H1 (cell line): ENCODE data around the gene DARS2. TPM values are rescaled to one million over a fixed set of nuclear protein-coding genes. Genes with fewer than 3 reads are reported as not detected.

Experiments
- CTCF ChIA-PET: fragments of 300-600 bp; sonication (Branson Sonifier 250); formaldehyde crosslinking; loops from one replicate; lab custom pipeline; 2021; ENCODE audit not compliant: partially characterized antibody; lab: Charles Lee
- POLR2A ChIA-PET: fragments of 300-600 bp; sonication (Branson Sonifier 250); formaldehyde crosslinking; loops from one replicate; lab custom pipeline; 2021; ENCODE audit warnings: inconsistent platforms; ENCODE audit not compliant: partially characterized antibody; lab: Charles Lee
- DNase-seq, 2 experiments: peaks; one replicate each; pipeline versions ENCODE4 v3.0.0 to v3.0.0-alpha.2; 2010 to 2022; ENCODE audit warnings: low spot score in 2 of 2, low read depth in 1 of 2, mixed read lengths in 1 of 2
- FAIRE-seq: peaks from 2 replicates; lab custom pipeline; 2011; peaks lifted over from hg19 to GRCh38; lab: Jason Lieb, UNC
- H2AFZ ChIP-seq: 2 replicates; pipeline ENCODE4 v1.8.1; 2012; ENCODE audit warnings: low read length, inconsistent platforms
- H2AK5ac ChIP-seq: 2 replicates; pipeline ENCODE4 v1.6.1; 2013; ENCODE audit warnings: low read depth, low read length
- H2BK120ac ChIP-seq: replicated peaks from 2 replicates; pipeline ENCODE3; 2013; ENCODE audit warnings: low read depth, low read length, inconsistent platforms
- H2BK12ac ChIP-seq: 2 replicates; pipeline ENCODE4 v1.6.1; 2013; ENCODE audit warnings: low read depth, low read length
- H2BK15ac ChIP-seq: 2 replicates; pipeline ENCODE4 v1.6.1; 2013; ENCODE audit warnings: low read length
- H2BK20ac ChIP-seq: 2 replicates; pipeline ENCODE4 v1.6.1; 2013; ENCODE audit warnings: low read length
- H2BK5ac ChIP-seq: 2 replicates; pipeline ENCODE4 v1.6.1; 2013; ENCODE audit warnings: low read depth, low read length
- H3K14ac ChIP-seq: 2 replicates; pipeline ENCODE4 v1.6.1; 2013; ENCODE audit warnings: inconsistent platforms; ENCODE audit not compliant: insufficient read length
- H3K18ac ChIP-seq: 2 replicates; pipeline ENCODE4 v1.6.1; 2013; ENCODE audit warnings: low read length; ENCODE audit errors: extremely low read depth
- H3K23ac ChIP-seq: 2 replicates; pipeline ENCODE4 v1.6.1; 2013; ENCODE audit warnings: inconsistent platforms; ENCODE audit not compliant: insufficient read length
- H3K23me2 ChIP-seq: 2 replicates; pipeline ENCODE4 v1.6.1; 2013; ENCODE audit warnings: low read depth, low read length
- H3K27ac ChIP-seq: 2 replicates; pipeline ENCODE4 v1.6.1; 2011; ENCODE audit warnings: low read depth, low read length, inconsistent platforms
- H3K27me3 ChIP-seq, 4 experiments: replicated peaks in 1 of 4; 1 replicate in 1 of 4; 2 replicates in 3 of 4; pipeline versions ENCODE4 v1.6.1 to v1.8.1; 2011 to 2013; ENCODE audit warnings: low read length in 3 of 4, mild to moderate bottlenecking in 3 of 4, inconsistent platforms in 2 of 4, mixed read lengths in 2 of 4, moderate library complexity in 1 of 4; ENCODE audit not compliant: control insufficient read depth in 3 of 4, insufficient read depth in 3 of 4; ENCODE audit errors: extremely low read depth in 1 of 4
- H3K36me3 ChIP-seq, 4 experiments: 2 replicates each; pipeline versions ENCODE4 v1.6.1 to v1.8.1; 2011 to 2013; ENCODE audit warnings: mild to moderate bottlenecking in 4 of 4, low read length in 3 of 4, moderate library complexity in 2 of 4, control low read depth in 1 of 4, inconsistent platforms in 1 of 4; ENCODE audit not compliant: insufficient read depth in 4 of 4, control insufficient read depth in 2 of 4
- H3K4ac ChIP-seq: replicated peaks from 2 replicates; pipeline ENCODE3; 2013; ENCODE audit warnings: low read length, low read depth, mixed read lengths, inconsistent platforms; ENCODE audit not compliant: insufficient read length
- H3K4me1 ChIP-seq, 4 experiments: replicated peaks in 1 of 4; 1 replicate in 1 of 4; 2 replicates in 3 of 4; pipeline versions ENCODE4 v1.6.1 to v1.8.1; 2011 to 2013; ENCODE audit warnings: low read length in 3 of 4, inconsistent platforms in 2 of 4, mixed read lengths in 1 of 4; ENCODE audit not compliant: insufficient read depth in 4 of 4, control insufficient read depth in 3 of 4
- H3K4me2 ChIP-seq, 2 experiments: 2 replicates each; pipeline versions ENCODE4 v1.6.1 to v1.8.1; 2011 to 2013; ENCODE audit warnings: low read depth in 2 of 2, low read length in 2 of 2, control low read depth in 1 of 2, inconsistent platforms in 1 of 2, mild to moderate bottlenecking in 1 of 2; ENCODE audit not compliant: insufficient read depth in 1 of 2
- H3K4me3 ChIP-seq, 4 experiments: fragments of 200-600, 300-600 bp in 1 of 4; sonication (generic), shearing (Covaris generic), sonication (Bioruptor Twin) in 1 of 4; 2 replicates each; pipeline versions ENCODE4 v1.5.1 to v1.8.1; 2011 to 2016; ENCODE audit warnings: low read length in 4 of 4, low read depth in 3 of 4, control low read depth in 2 of 4, inconsistent platforms in 2 of 4, mild to moderate bottlenecking in 2 of 4, mixed read lengths in 1 of 4, moderate library complexity in 1 of 4; ENCODE audit not compliant: insufficient read depth in 2 of 4; ENCODE audit errors: extremely low read depth in 1 of 4
- H3K56ac ChIP-seq: replicated peaks from 2 replicates; pipeline ENCODE3; 2013; ENCODE audit warnings: low read depth, mild to moderate bottlenecking, mixed read lengths, low read length, inconsistent platforms; ENCODE audit not compliant: insufficient read length
- H3K79me1 ChIP-seq: 2 replicates; pipeline ENCODE4 v1.6.1; 2013; ENCODE audit warnings: low read depth, low read length, control low read depth
- H3K79me2 ChIP-seq, 2 experiments: 2 replicates each; pipeline versions ENCODE4 v1.6.1 to v1.8.1; 2012 to 2013; ENCODE audit warnings: low read length in 2 of 2, mild to moderate bottlenecking in 2 of 2, inconsistent platforms in 1 of 2; ENCODE audit not compliant: insufficient read depth in 2 of 2, control insufficient read depth in 1 of 2
- H3K9ac ChIP-seq, 4 experiments: replicated peaks in 1 of 4; 1 replicate in 1 of 4; 2 replicates in 3 of 4; pipeline versions ENCODE4 v1.6.1 to v1.8.1; 2011 to 2013; ENCODE audit warnings: low read depth in 3 of 4, low read length in 3 of 4, control low read depth in 2 of 4, mild to moderate bottlenecking in 2 of 4, moderate library complexity in 2 of 4, inconsistent platforms in 1 of 4; ENCODE audit errors: extremely low read depth in 1 of 4
- H3K9me3 ChIP-seq, 2 experiments: 2 replicates each; pipeline versions ENCODE4 v1.6.1 to v1.8.1; 2012 to 2013; ENCODE audit warnings: mild to moderate bottlenecking in 2 of 2, moderate library complexity in 2 of 2, control low read depth in 1 of 2, inconsistent platforms in 1 of 2, low read depth in 1 of 2, low read length in 1 of 2, mixed read lengths in 1 of 2; ENCODE audit not compliant: insufficient read depth in 2 of 2
- H4K20me1 ChIP-seq, 2 experiments: replicated peaks in 1 of 2; 2 replicates each; pipeline versions ENCODE3 to v1.8.1; 2011 to 2013; ENCODE audit warnings: inconsistent platforms in 2 of 2, low read length in 2 of 2, mild to moderate bottlenecking in 1 of 2; ENCODE audit not compliant: insufficient read depth in 2 of 2, control insufficient read depth in 1 of 2
- H4K5ac ChIP-seq: 2 replicates; pipeline ENCODE4 v1.6.1; 2013; ENCODE audit warnings: low read length, low read depth, mixed read lengths, inconsistent platforms; ENCODE audit not compliant: insufficient read length
- H4K8ac ChIP-seq: 2 replicates; pipeline ENCODE4 v1.8.0; 2013; ENCODE audit warnings: mild to moderate bottlenecking, moderate library complexity, low read length, inconsistent platforms; ENCODE audit not compliant: insufficient read depth; ENCODE audit errors: extremely low read depth
- H4K91ac ChIP-seq: replicated peaks from 2 replicates; pipeline ENCODE3; 2013; ENCODE audit warnings: low read length, mixed read lengths, inconsistent platforms; ENCODE audit not compliant: insufficient read length
- ATF2 ChIP-seq: IDR thresholded peaks from 2 replicates; pipeline ENCODE4 v1.6.1; 2012; ENCODE audit warnings: low read length, inconsistent platforms
- CHD2 ChIP-seq: IDR thresholded peaks from 2 replicates; pipeline ENCODE4 v1.6.1; 2012; ENCODE audit warnings: low read length, improper control_type of control experiment
- FOSL1 ChIP-seq: IDR thresholded peaks from 2 replicates; pipeline ENCODE4 v1.6.1; 2011; ENCODE audit warnings: mild to moderate bottlenecking, low read depth, low read length, moderate library complexity; ENCODE audit not compliant: insufficient read depth
- GTF2F1 ChIP-seq: IDR thresholded peaks from 2 replicates; pipeline ENCODE4 v1.6.1; 2012; ENCODE audit warnings: low read depth, low read length, improper control_type of control experiment, borderline replicate concordance
- SIN3A ChIP-seq, 2 experiments: IDR thresholded peaks in 1 of 2; conservative IDR thresholded peaks in 1 of 2; 2 replicates each; pipeline ENCODE4 v1.6.1; 2011 to 2012; ENCODE audit warnings: low read length in 2 of 2, improper control_type of control experiment in 1 of 2, low read depth in 1 of 2, mild to moderate bottlenecking in 1 of 2
- WGBS, 2 experiments: shearing (Covaris generic) in 1 of 2; methylation state at CpG; one replicate each; pipeline versions ENCODE4 v1.1.6 to v1.1.7; 2013 to 2015; ENCODE audit warnings: low lambda C conversion rate in 2 of 2, mixed read lengths in 2 of 2, inconsistent platforms in 1 of 2, low coverage in 1 of 2, missing lambda C conversion rate in 1 of 2; ENCODE audit not compliant: insufficient replicate concordance in 2 of 2, insufficient coverage in 1 of 2, insufficient read length in 1 of 2; ENCODE audit errors: extremely low coverage in 1 of 2, missing lambda C conversion rate in 1 of 2; 5-methylcytosine and 5-hydroxymethylcytosine counted together
- polyA plus RNA-seq, 7 experiments: library from polyadenylated mRNA; depleted of rRNA in 3 of 7; stranded (reverse) in 5 of 7; unstranded in 2 of 7; fragments of >200 nt in 5 of 7; fragments of 200-250 nt in 2 of 7; gene quantifications; 1 replicate in 5 of 7; 2 replicates in 1 of 7; 4 replicates in 1 of 7; pipeline versions ENCODE4 v1.2.1 to v1.2.3, GENCODE V29; 2011 to 2013; ENCODE audit warnings: missing spikeins in 2 of 7, mixed read lengths in 2 of 7
- total RNA-seq: library from RNA; stranded (reverse); fragmentation: NEBNext Ultra II Directional; extraction: Animal tissue kit (Norgen Biotek cat#: 25700); gene quantifications from 2 replicates; pipeline ENCODE4 v1.2.1, GENCODE V29; 2021
- TF ChIP-seq, protein P1 (sequence below), 3 experiments: IDR thresholded peaks; 1 replicate in 2 of 3; 2 replicates in 1 of 3; pipeline versions ENCODE4 v1.5.1 to v1.6.1; 2011; ENCODE audit warnings: low read length in 3 of 3, mild to moderate bottlenecking in 3 of 3, inconsistent platforms in 2 of 3, low read depth in 1 of 3, moderate library complexity in 1 of 3; ENCODE audit not compliant: insufficient read depth in 1 of 3; ENCODE audit errors: control extremely low read depth in 1 of 3
- TF ChIP-seq, protein P2 (sequence below): IDR thresholded peaks from 2 replicates; pipeline ENCODE4 v1.6.1; 2011; ENCODE audit warnings: low read length, improper control_type of control experiment

Gene DARS2
- total and polyA plus RNA-seq, 2 of the 8 experiments (the other 6 are each of a cell fraction or from before 2014, with no cell fraction given): 21.0 to 35.2 TPM

GRCh38 chr1:173900427-173900826 is 76.0 kb downstream of the DARS2 start:
- Histone ChIP-seq H3K9me3 (no peaks in the 10 kb centered on the region), H4K20me1 (no peaks in the 10 kb centered on the region), H3K36me3 (no peaks in the 10 kb centered on the region), H3K9ac (no peak overlapping the region), H3K18ac (no peak overlapping the region), H3K4ac (no peak overlapping the region), H4K8ac (no peak overlapping the region), H2AK5ac (no peak overlapping the region), H2BK15ac (no peak overlapping the region), H3K23ac (no peak overlapping the region), H3K27ac (no peak overlapping the region), H4K91ac (no peak overlapping the region), H3K4me3 (no peak overlapping the region), H2BK120ac (no peak overlapping the region), H3K27me3 (no peaks in the 10 kb centered on the region), H3K14ac (no peak overlapping the region), H4K5ac (no peak overlapping the region), H2BK12ac (no peak overlapping the region), H3K23me2 (no peaks in the 10 kb centered on the region), H2BK5ac (no peak overlapping the region), H3K4me1 (peaks cover 0 to 14% (median 2%) of the 10 kb centered on the region in 4 experiments; a peak in 4 of 7 replicates), H3K79me1 (peaks cover 2% of the 10 kb centered on the region; the same call in 1 of the 2 replicates), H2BK20ac (no peak overlapping the region), H3K4me2 (peak overlapping the region in 1 of 2 experiments; percentile 10; a peak in 1 of 4 replicates), H2AFZ (no peak overlapping the region), H3K79me2 (no peaks in the 10 kb centered on the region), H3K56ac (no peak overlapping the region)
- WGBS, 2 experiments: 79% methylated on average over 2 of the region's 2 CpGs; no CpG with 5 or more reads in 1 of the 2 experiments
- POLR2A ChIA-PET: interaction anchor here (1.6 kb wide), 1 partner anchor 35 kb away, joined by 3 read pairs; no protein-coding TSS in a partner anchor
- TF ChIP-seq SIN3A (conservative IDR thresholded peaks at IDR 0.05 in 1 of 2, IDR thresholded peaks at IDR 0.05 in 1 of 2; ENCODE audit: low read depth in 1 of 2, low read length in 2 of 2) (no peak), FOSL1 (no peak), GTF2F1 (no peak), ATF2 (no peak), CHD2 (no peak)
- TF ChIP-seq, protein P1, sequence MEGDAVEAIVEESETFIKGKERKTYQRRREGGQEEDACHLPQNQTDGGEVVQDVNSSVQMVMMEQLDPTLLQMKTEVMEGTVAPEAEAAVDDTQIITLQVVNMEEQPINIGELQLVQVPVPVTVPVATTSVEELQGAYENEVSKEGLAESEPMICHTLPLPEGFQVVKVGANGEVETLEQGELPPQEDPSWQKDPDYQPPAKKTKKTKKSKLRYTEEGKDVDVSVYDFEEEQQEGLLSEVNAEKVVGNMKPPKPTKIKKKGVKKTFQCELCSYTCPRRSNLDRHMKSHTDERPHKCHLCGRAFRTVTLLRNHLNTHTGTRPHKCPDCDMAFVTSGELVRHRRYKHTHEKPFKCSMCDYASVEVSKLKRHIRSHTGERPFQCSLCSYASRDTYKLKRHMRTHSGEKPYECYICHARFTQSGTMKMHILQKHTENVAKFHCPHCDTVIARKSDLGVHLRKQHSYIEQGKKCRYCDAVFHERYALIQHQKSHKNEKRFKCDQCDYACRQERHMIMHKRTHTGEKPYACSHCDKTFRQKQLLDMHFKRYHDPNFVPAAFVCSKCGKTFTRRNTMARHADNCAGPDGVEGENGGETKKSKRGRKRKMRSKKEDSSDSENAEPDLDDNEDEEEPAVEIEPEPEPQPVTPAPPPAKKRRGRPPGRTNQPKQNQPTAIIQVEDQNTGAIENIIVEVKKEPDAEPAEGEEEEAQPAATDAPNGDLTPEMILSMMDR (IDR thresholded peaks at IDR 0.05; ENCODE audit: control extremely low read depth in 1 of 3, insufficient read depth in 1 of 3, low read depth in 1 of 3, low read length in 3 of 3): no peak
- TF ChIP-seq, protein P2, sequence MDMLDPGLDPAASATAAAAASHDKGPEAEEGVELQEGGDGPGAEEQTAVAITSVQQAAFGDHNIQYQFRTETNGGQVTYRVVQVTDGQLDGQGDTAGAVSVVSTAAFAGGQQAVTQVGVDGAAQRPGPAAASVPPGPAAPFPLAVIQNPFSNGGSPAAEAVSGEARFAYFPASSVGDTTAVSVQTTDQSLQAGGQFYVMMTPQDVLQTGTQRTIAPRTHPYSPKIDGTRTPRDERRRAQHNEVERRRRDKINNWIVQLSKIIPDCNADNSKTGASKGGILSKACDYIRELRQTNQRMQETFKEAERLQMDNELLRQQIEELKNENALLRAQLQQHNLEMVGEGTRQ: no peak
- CTCF ChIA-PET: interaction anchor here (1.0 kb wide), 1 partner anchor 31 kb away, joined by 3 read pairs; no protein-coding TSS in a partner anchor
- no peak for FAIRE-seq
- no peak for DNase-seq
